ENCODE data around the gene CDH12.

The CDH12 gene

GRCh38 chr5:21807953-21808352 lies 1045.2 kb downstream of the CDH12 start:
- DNase-seq: no peak

- DNase-seq: no peak
Measured at GRCh38 chr5:21806943-21807342, 1046.2 kb downstream of the CDH12 start.

- no peak for DNase-seq
Measured at GRCh38 chr5:21806271-21806670, 1046.9 kb downstream of the CDH12 start.

- DNase-seq: no peak
Measured at GRCh38 chr5:21802869-21803490, 1050.2 kb downstream of the CDH12 start.

- DNase-seq: no peak
Measured at GRCh38 chr5:21802100-21802499, 1051.0 kb downstream of the CDH12 start.

- no peak for DNase-seq
Measured at GRCh38 chr5:21792748-21793147, 1060.4 kb downstream of the CDH12 start.

- DNase-seq: no peak
Measured at GRCh38 chr5:21791304-21791703, 1061.8 kb downstream of the CDH12 start.

GRCh38 chr5:21784487-21784886 lies 1068.7 kb downstream of the CDH12 start:
- no peak for DNase-seq

- no peak for DNase-seq
Measured at GRCh38 chr5:21783074-21783679, 1070.0 kb downstream of the CDH12 start.

GRCh38 chr5:21776466-21776865 lies 1076.7 kb downstream of the CDH12 start:
- no peak for DNase-seq

- no peak for DNase-seq
Measured at GRCh38 chr5:21774801-21775200, 1078.3 kb downstream of the CDH12 start.

- DNase-seq: no peak
Measured at GRCh38 chr5:21774281-21774680, 1078.9 kb downstream of the CDH12 start.

GRCh38 chr5:21773456-21773855 lies 1079.7 kb downstream of the CDH12 start:
- DNase-seq: no peak

GRCh38 chr5:21765406-21765805 lies 1087.7 kb downstream of the CDH12 start:
- no peak for DNase-seq

- DNase-seq: no peak
Measured at GRCh38 chr5:21739096-21739495, 1114.0 kb downstream of the CDH12 start.

- no peak for DNase-seq
Measured at GRCh38 chr5:21723500-21723899, 1129.6 kb downstream of the CDH12 start.

GRCh38 chr5:21711866-21712758 lies 1141.0 kb downstream of the CDH12 start:
- DNase-seq: no peak

GRCh38 chr5:21709770-21710169 lies 1143.4 kb downstream of the CDH12 start:
- no peak for DNase-seq

GRCh38 chr5:21704974-21705668 lies 1148.0 kb downstream of the CDH12 start:
- DNase-seq: no peak

GRCh38 chr5:21701317-21701716 lies 1151.8 kb downstream of the CDH12 start:
- no peak for DNase-seq

Data from NCI-H1417 treated with DMSO at 0.1 percent for 48 hours (cell line).